HEK293 (cell line): Measurements from ENCODE around the gene SEMA4B.
A peak's percentile ranks its signal among the peaks of the same experiment; 100 is the strongest.

ENCODE experiments used
- CTCF ChIA-PET: fragments of 350-600 bp; formaldehyde crosslinking; extraction: SDS; loops from one replicate; lab custom pipeline; 2021; ENCODE audit warnings: antibody characterized with exemption; lab: Yijun Ruan, JAX
- POLR2A ChIA-PET: fragments of 300-600 bp; formaldehyde crosslinking; extraction: SDS; loops from one replicate; lab custom pipeline; 2020; ENCODE audit warnings: antibody characterized with exemption, inconsistent platforms; lab: Yijun Ruan, JAX
- H3K27ac ChIP-seq: fragments of 200-500 bp; sonication (Bioruptor generic); 2 replicates; pipeline ENCODE4 v1.5.1; 2014; ENCODE audit warnings: low read depth, low read length, control low read depth, inconsistent platforms; ENCODE audit errors: extremely low read depth
- H3K36me3 ChIP-seq, 2 experiments: fragments of 200-500 bp in 1 of 2; sonication (Bioruptor generic) in 1 of 2; 1 replicate in 1 of 2; 2 replicates in 1 of 2; pipeline ENCODE4 v1.5.1; 2014 to 2017; ENCODE audit warnings: inconsistent platforms in 2 of 2, low read length in 2 of 2; ENCODE audit not compliant: control insufficient read depth in 2 of 2, insufficient read depth in 1 of 2
- H3K4me1 ChIP-seq: fragments of 200-500 bp; sonication (Bioruptor generic); 2 replicates; pipeline ENCODE4 v1.5.1; 2014; ENCODE audit warnings: mild to moderate bottlenecking, low read length, inconsistent platforms; ENCODE audit not compliant: control insufficient read depth, insufficient read depth
- H3K4me3 ChIP-seq: 2 replicates; pipeline ENCODE4 v1.5.1; 2011; ENCODE audit warnings: low read depth, mild to moderate bottlenecking, control low read depth, low read length, moderate library complexity
- H3K9me3 ChIP-seq: fragments of 200-500 bp; sonication (Bioruptor generic); 2 replicates; pipeline ENCODE4 v1.5.1; 2014; ENCODE audit warnings: low read depth, low read length, inconsistent platforms; ENCODE audit not compliant: control insufficient read depth, insufficient read depth
- IKZF3 ChIP-seq: fragments of 450-650 bp; IDR thresholded peaks from 2 replicates; pipeline ENCODE4 v1.5.0; 2018; ENCODE audit warnings: missing biosample characterization, mild to moderate bottlenecking, missing genetic modification characterization, moderate library complexity
- KLF10 ChIP-seq: fragments of 450-650 bp; IDR thresholded peaks from 2 replicates; pipeline ENCODE4 v1.5.1; 2018; ENCODE audit warnings: missing biosample characterization, mild to moderate bottlenecking, missing genetic modification characterization
- MYNN ChIP-seq: fragments of 450-650 bp; formaldehyde crosslinking; IDR thresholded peaks from 2 replicates; pipeline ENCODE4 v1.5.1; 2016; ENCODE audit warnings: missing biosample characterization, missing genetic modification characterization, borderline replicate concordance
- SP7 ChIP-seq: fragments of 450-650 bp; formaldehyde crosslinking; IDR thresholded peaks from 2 replicates; pipeline ENCODE4 v1.5.1; 2016; ENCODE audit warnings: missing biosample characterization, missing genetic modification characterization
- YY1 ChIP-seq: fragments of 450-650 bp; formaldehyde crosslinking; IDR thresholded peaks from 2 replicates; pipeline ENCODE4 v1.5.1; 2018; ENCODE audit warnings: missing biosample characterization, missing genetic modification characterization
- ZFP69B ChIP-seq: fragments of 450-650 bp; formaldehyde crosslinking; IDR thresholded peaks from 2 replicates; pipeline ENCODE4 v1.5.1; 2016; ENCODE audit warnings: missing biosample characterization, missing genetic modification characterization
- ZNF274 ChIP-seq, 2 experiments: fragments of 200-500 bp in 1 of 2; fragments of 450-650 bp in 1 of 2; sonication (Bioruptor generic) in 1 of 2; formaldehyde crosslinking in 1 of 2; IDR thresholded peaks; 2 replicates each; pipeline versions ENCODE4 v1.5.1 to v1.6.1; 2014 to 2016; ENCODE audit warnings: borderline replicate concordance in 1 of 2, inconsistent platforms in 1 of 2, low read length in 1 of 2, missing biosample characterization in 1 of 2, missing genetic modification characterization in 1 of 2
- ZNF292 ChIP-seq: fragments of 450-650 bp; formaldehyde crosslinking; IDR thresholded peaks from 2 replicates; pipeline ENCODE4 v1.5.1; 2016; ENCODE audit warnings: low read depth, missing biosample characterization, missing genetic modification characterization, borderline replicate concordance
- ZNF473 ChIP-seq: fragments of 450-650 bp; formaldehyde crosslinking; IDR thresholded peaks from 2 replicates; pipeline ENCODE4 v1.5.1; 2017; ENCODE audit warnings: missing biosample characterization, missing genetic modification characterization
- ZNF624 ChIP-seq: fragments of 450-650 bp; formaldehyde crosslinking; IDR thresholded peaks from 2 replicates; pipeline ENCODE4 v1.5.1; 2017; ENCODE audit warnings: missing biosample characterization, missing genetic modification characterization
- ZNF670 ChIP-seq: fragments of 450-650 bp; formaldehyde crosslinking; IDR thresholded peaks from 2 replicates; pipeline ENCODE4 v1.5.1; 2016; ENCODE audit warnings: missing biosample characterization, missing genetic modification characterization, low read depth
- ZNF76 ChIP-seq: fragments of 450-650 bp; formaldehyde crosslinking; IDR thresholded peaks from 2 replicates; pipeline ENCODE4; 2016; ENCODE audit warnings: low read depth, missing biosample characterization, missing genetic modification characterization, borderline replicate concordance
- TF ChIP-seq, protein P1 (sequence below): fragments of 450-650 bp; formaldehyde crosslinking; IDR thresholded peaks from 2 replicates; pipeline ENCODE4 v1.5.1; 2016; ENCODE audit warnings: missing biosample characterization, missing genetic modification characterization
- TF ChIP-seq, protein P2 (sequence below): fragments of 450-650 bp; formaldehyde crosslinking; IDR thresholded peaks from 2 replicates; pipeline ENCODE4 v1.5.1; 2016; ENCODE audit warnings: missing biosample characterization, missing genetic modification characterization
- TF ChIP-seq, protein P3 (sequence below): fragments of 450-650 bp; formaldehyde crosslinking; IDR thresholded peaks from 2 replicates; pipeline ENCODE4 v1.5.1; 2017; ENCODE audit warnings: missing biosample characterization, missing genetic modification characterization
- TF ChIP-seq, protein P4 (sequence below): fragments of 450-650 bp; formaldehyde crosslinking; IDR thresholded peaks from 2 replicates; pipeline ENCODE4 v1.5.1; 2016; ENCODE audit warnings: missing biosample characterization, missing genetic modification characterization
- TF ChIP-seq, protein P5 (sequence below): fragments of 450-650 bp; formaldehyde crosslinking; IDR thresholded peaks from 2 replicates; pipeline ENCODE4 v1.5.1; 2016; ENCODE audit warnings: missing biosample characterization, missing genetic modification characterization, borderline replicate concordance
- TF ChIP-seq, protein P6 (sequence below): fragments of 450-650 bp; formaldehyde crosslinking; IDR thresholded peaks from 2 replicates; pipeline ENCODE4 v1.5.1; 2016; ENCODE audit warnings: missing biosample characterization, missing genetic modification characterization

SEMA4B gene

DNA sequence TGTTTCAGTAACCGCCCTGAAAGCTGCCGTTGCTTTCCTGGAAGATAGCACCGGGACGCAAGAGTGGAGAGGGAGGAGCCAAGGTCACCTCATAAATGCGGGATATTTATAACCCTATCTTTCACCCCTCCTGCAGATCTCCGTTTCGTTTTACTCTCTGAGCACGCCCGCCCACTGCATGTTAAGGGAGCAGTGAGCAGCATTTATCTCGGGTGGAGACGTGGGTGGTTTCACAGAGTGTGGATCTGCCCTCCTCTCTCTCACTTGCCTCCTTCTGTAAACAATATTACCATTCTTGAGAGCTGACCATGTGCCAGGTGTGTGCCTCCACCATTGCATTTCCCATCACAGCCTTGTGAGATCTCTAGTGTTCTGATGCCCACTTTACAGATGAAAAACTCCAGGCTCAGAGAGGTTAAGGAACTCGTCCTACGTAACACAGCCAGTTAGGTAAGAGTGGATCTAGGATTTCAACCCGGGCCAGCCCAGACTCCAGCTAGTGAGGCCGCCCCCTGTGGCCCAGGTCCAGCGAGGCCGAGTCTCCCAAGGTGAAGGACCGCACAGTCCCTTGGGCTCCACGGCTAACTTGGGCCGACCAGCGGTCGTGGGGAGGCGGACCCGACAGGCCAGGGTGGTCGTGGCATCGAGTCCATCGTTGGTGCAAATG, 16.9 kb upstream of the SEMA4B start (continued):
- TF ChIP-seq ZNF274 (IDR thresholded peaks at IDR 0.05; ENCODE audit: low read length) (no peak), ZNF274 (tag by site-specific recombination; IDR thresholded peaks at IDR 0.05; ENCODE audit: borderline replicate concordance) (no peak), ZNF292 (tag by site-specific recombination) (no peak)
- TF ChIP-seq, protein P1, sequence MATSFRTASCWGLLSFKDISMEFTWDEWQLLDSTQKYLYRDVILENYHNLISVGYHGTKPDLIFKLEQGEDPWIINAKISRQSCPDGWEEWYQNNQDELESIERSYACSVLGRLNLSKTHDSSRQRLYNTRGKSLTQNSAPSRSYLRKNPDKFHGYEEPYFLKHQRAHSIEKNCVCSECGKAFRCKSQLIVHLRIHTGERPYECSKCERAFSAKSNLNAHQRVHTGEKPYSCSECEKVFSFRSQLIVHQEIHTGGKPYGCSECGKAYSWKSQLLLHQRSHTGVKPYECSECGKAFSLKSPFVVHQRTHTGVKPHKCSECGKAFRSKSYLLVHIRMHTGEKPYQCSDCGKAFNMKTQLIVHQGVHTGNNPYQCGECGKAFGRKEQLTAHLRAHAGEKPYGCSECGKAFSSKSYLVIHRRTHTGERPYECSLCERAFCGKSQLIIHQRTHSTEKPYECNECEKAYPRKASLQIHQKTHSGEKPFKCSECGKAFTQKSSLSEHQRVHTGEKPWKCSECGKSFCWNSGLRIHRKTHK, result no peak

DNA sequence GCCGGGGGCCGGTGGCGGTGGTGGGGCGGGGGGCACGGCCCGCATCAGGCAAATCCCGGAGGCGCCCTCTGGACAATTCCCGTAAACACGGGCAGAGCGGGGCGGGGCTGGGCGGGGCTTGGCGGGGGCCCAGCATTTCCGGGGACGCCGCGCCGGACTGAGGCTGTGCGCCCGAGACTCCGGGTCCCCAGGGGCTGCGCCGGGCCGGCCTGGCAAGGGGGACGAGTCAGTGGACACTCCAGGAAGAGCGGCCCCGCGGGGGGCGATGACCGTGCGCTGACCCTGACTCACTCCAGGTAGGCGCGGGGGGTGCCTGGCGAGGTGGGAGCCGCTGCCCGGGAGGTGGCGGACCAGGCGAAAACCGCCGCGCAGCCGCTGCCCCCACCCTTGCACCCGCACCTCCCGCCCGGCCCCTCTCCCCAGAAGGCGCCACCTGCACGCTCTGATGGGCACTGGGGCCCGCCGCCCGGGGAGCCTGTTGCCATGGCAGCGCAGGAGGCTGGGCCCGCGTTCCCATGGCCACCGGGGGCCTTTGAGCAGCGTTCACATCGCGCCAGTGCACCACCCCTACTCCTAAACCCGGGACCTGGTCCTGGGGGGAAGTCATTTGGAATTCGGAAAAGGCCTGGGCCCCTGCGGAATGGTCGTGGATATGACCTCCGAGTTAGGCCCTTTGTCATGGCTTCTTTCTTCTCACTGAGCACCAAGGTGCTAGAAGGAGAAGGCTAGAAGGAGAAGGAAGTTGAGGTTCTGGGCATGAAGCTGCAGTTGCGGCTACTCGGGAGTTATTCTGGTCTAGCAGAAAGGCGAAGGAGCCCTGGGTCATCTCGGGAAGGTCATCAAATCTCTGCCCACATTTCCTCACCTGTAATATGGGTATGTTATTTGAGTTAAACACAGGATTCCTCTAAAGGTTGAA, 16.1 kb upstream of the SEMA4B start:
- Histone ChIP-seq H3K4me1 (peaks cover 10% of the 10 kb centered on the region), H3K4me3 (peak overlapping the region; percentile 88), H3K9me3 (no peaks in the 10 kb centered on the region), H3K36me3 (no peaks in the 10 kb centered on the region), H3K27ac (peak overlapping the region; percentile 46; the same call in 1 of the 2 replicates)
- CTCF ChIA-PET, result no interaction called here
- POLR2A ChIA-PET, result interaction anchor here (0.7 to 1.5 kb wide), 3 partner anchors 16 to 915 kb away, joined by 3 to 4 read pairs (median 4); partner anchors contain the start of genes SEMA4B and SV2B
- TF ChIP-seq, protein P2, sequence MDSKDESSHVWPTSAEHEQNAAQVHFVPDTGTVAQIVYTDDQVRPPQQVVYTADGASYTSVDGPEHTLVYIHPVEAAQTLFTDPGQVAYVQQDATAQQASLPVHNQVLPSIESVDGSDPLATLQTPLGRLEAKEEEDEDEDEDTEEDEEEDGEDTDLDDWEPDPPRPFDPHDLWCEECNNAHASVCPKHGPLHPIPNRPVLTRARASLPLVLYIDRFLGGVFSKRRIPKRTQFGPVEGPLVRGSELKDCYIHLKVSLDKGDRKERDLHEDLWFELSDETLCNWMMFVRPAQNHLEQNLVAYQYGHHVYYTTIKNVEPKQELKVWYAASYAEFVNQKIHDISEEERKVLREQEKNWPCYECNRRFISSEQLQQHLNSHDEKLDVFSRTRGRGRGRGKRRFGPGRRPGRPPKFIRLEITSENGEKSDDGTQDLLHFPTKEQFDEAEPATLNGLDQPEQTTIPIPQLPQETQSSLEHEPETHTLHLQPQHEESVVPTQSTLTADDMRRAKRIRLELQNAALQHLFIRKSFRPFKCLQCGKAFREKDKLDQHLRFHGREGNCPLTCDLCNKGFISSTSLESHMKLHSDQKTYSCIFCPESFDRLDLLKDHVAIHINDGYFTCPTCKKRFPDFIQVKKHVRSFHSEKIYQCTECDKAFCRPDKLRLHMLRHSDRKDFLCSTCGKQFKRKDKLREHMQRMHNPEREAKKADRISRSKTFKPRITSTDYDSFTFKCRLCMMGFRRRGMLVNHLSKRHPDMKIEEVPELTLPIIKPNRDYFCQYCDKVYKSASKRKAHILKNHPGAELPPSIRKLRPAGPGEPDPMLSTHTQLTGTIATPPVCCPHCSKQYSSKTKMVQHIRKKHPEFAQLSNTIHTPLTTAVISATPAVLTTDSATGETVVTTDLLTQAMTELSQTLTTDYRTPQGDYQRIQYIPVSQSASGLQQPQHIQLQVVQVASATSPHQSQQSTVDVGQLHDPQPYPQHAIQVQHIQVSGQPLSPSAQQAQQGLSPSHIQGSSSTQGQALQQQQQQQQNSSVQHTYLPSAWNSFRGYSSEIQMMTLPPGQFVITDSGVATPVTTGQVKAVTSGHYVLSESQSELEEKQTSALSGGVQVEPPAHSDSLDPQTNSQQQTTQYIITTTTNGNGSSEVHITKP (tag by site-specific recombination), result peak; percentile 81
- TF ChIP-seq ZNF670 (no peak), SP7 (tag by site-specific recombination) (no peak; the same call in 1 of the 2 replicates), ZNF473 (tag by site-specific recombination) (no peak), ZNF624 (tag by site-specific recombination) (no peak), IKZF3 (tag by site-specific recombination) (peak; percentile 74), YY1 (tag by site-specific recombination) (no peak), ZNF76 (tag by site-specific recombination) (peak; percentile 30; the same call in 1 of the 2 replicates), ZFP69B (tag by site-specific recombination) (peak; percentile 79), KLF10 (tag by site-specific recombination) (0 out of 2 replicates have a peak, but pooled peaks have one; percentile 16), MYNN (peak; percentile 98)
- TF ChIP-seq, protein P3, sequence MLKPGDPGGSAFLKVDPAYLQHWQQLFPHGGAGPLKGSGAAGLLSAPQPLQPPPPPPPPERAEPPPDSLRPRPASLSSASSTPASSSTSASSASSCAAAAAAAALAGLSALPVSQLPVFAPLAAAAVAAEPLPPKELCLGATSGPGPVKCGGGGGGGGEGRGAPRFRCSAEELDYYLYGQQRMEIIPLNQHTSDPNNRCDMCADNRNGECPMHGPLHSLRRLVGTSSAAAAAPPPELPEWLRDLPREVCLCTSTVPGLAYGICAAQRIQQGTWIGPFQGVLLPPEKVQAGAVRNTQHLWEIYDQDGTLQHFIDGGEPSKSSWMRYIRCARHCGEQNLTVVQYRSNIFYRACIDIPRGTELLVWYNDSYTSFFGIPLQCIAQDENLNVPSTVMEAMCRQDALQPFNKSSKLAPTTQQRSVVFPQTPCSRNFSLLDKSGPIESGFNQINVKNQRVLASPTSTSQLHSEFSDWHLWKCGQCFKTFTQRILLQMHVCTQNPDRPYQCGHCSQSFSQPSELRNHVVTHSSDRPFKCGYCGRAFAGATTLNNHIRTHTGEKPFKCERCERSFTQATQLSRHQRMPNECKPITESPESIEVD, result no peak
- TF ChIP-seq, protein P4, sequence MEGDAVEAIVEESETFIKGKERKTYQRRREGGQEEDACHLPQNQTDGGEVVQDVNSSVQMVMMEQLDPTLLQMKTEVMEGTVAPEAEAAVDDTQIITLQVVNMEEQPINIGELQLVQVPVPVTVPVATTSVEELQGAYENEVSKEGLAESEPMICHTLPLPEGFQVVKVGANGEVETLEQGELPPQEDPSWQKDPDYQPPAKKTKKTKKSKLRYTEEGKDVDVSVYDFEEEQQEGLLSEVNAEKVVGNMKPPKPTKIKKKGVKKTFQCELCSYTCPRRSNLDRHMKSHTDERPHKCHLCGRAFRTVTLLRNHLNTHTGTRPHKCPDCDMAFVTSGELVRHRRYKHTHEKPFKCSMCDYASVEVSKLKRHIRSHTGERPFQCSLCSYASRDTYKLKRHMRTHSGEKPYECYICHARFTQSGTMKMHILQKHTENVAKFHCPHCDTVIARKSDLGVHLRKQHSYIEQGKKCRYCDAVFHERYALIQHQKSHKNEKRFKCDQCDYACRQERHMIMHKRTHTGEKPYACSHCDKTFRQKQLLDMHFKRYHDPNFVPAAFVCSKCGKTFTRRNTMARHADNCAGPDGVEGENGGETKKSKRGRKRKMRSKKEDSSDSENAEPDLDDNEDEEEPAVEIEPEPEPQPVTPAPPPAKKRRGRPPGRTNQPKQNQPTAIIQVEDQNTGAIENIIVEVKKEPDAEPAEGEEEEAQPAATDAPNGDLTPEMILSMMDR (tag by site-specific recombination), result 0 out of 2 replicates have a peak, but pooled peaks have one; percentile 14
- TF ChIP-seq, protein P5, sequence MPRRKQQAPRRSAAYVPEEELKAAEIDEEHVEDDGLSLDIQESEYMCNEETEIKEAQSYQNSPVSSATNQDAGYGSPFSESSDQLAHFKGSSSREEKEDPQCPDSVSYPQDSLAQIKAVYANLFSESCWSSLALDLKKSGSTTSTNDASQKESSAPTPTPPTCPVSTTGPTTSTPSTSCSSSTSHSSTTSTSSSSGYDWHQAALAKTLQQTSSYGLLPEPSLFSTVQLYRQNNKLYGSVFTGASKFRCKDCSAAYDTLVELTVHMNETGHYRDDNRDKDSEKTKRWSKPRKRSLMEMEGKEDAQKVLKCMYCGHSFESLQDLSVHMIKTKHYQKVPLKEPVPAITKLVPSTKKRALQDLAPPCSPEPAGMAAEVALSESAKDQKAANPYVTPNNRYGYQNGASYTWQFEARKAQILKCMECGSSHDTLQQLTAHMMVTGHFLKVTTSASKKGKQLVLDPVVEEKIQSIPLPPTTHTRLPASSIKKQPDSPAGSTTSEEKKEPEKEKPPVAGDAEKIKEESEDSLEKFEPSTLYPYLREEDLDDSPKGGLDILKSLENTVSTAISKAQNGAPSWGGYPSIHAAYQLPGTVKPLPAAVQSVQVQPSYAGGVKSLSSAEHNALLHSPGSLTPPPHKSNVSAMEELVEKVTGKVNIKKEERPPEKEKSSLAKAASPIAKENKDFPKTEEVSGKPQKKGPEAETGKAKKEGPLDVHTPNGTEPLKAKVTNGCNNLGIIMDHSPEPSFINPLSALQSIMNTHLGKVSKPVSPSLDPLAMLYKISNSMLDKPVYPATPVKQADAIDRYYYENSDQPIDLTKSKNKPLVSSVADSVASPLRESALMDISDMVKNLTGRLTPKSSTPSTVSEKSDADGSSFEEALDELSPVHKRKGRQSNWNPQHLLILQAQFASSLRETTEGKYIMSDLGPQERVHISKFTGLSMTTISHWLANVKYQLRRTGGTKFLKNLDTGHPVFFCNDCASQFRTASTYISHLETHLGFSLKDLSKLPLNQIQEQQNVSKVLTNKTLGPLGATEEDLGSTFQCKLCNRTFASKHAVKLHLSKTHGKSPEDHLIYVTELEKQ (tag by site-specific recombination), result no peak
- TF ChIP-seq, protein P6, sequence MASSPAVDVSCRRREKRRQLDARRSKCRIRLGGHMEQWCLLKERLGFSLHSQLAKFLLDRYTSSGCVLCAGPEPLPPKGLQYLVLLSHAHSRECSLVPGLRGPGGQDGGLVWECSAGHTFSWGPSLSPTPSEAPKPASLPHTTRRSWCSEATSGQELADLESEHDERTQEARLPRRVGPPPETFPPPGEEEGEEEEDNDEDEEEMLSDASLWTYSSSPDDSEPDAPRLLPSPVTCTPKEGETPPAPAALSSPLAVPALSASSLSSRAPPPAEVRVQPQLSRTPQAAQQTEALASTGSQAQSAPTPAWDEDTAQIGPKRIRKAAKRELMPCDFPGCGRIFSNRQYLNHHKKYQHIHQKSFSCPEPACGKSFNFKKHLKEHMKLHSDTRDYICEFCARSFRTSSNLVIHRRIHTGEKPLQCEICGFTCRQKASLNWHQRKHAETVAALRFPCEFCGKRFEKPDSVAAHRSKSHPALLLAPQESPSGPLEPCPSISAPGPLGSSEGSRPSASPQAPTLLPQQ (tag by site-specific recombination), result peak; percentile 89
